Fibroblast of lung (primary cell): ENCODE measurements around the gene PPP5C.

ENCODE experiments used
- EZH2 ChIP-seq: IDR thresholded peaks from 2 replicates; pipeline ENCODE4 v1.5.1; 2012; ENCODE audit warnings: low read length, control low read depth, mild to moderate bottlenecking; ENCODE audit errors: missing control alignments
- TF ChIP-seq, protein P1 (sequence below), 2 donors: IDR thresholded peaks in 1 of 2; conservative IDR thresholded peaks in 1 of 2; 1 replicate in 1 of 2; 2 replicates in 1 of 2; pipeline ENCODE4 v1.5.1; 2011 to 2012; ENCODE audit warnings: low read length in 2 of 2, control low read depth in 1 of 2, inconsistent platforms in 1 of 2, low read depth in 1 of 2, mild to moderate bottlenecking in 1 of 2

DNA sequence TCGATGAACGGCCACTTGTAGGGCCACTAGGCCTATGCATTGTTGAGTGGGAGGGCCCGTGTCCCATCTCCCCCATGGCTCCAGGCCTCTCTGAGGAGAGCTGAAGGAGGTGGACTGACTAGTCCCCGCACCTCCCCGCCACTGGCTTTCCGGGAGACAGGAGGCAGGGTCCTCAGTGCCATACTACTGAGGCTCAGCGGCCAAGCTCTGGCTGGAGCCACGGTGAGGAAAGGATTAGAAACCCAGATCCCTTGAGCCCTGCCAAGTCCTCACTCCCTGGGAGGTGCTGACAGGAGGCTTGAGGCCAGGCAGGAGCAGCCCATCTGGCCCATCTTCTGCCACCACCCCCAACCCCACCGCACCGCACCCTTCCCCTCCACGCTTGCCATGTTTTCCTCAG, 37.5 kb downstream of the PPP5C start:
- TF ChIP-seq, protein P1, sequence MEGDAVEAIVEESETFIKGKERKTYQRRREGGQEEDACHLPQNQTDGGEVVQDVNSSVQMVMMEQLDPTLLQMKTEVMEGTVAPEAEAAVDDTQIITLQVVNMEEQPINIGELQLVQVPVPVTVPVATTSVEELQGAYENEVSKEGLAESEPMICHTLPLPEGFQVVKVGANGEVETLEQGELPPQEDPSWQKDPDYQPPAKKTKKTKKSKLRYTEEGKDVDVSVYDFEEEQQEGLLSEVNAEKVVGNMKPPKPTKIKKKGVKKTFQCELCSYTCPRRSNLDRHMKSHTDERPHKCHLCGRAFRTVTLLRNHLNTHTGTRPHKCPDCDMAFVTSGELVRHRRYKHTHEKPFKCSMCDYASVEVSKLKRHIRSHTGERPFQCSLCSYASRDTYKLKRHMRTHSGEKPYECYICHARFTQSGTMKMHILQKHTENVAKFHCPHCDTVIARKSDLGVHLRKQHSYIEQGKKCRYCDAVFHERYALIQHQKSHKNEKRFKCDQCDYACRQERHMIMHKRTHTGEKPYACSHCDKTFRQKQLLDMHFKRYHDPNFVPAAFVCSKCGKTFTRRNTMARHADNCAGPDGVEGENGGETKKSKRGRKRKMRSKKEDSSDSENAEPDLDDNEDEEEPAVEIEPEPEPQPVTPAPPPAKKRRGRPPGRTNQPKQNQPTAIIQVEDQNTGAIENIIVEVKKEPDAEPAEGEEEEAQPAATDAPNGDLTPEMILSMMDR (conservative IDR thresholded peaks at IDR 0.05 in 1 of 2, IDR thresholded peaks at IDR 0.05 in 1 of 2; ENCODE audit: low read depth in 1 of 2, low read length in 2 of 2), result no peak
- no peak for TF ChIP-seq EZH2
